HG03354 (cell line): ENCODE data around the gene LYPD6B.

ENCODE experiments used
- ATAC-seq: cut with Tn5 transposase; IDR thresholded peaks from one replicate; pipeline ENCODE4 v1.9.1; 2021; ENCODE audit warnings: mild to moderate bottlenecking; ENCODE audit not compliant: unreplicated experiment, poor library complexity, severe bottlenecking

The LYPD6B gene

GRCh38 chr2:149148194-149149006 lies 109.9 kb downstream of the LYPD6B start:
- ATAC-seq: no peak

- ATAC-seq: no peak
These were observed 110.5 kb downstream of the LYPD6B start for GRCh38 chr2:149149007-149149297.

- ATAC-seq: no peak
These were observed 114.0 kb downstream of the LYPD6B start for GRCh38 chr2:149152469-149152953.

GRCh38 chr2:149155196-149155969 lies 116.9 kb downstream of the LYPD6B start:
- no peak for ATAC-seq

GRCh38 chr2:149155988-149156387 lies 117.5 kb downstream of the LYPD6B start:
- ATAC-seq: no peak

GRCh38 chr2:149156971-149157740 lies 118.7 kb downstream of the LYPD6B start:
- ATAC-seq: no peak

GRCh38 chr2:149158957-149159356 lies 120.5 kb downstream of the LYPD6B start:
- no peak for ATAC-seq

GRCh38 chr2:149160195-149160594 lies 121.7 kb downstream of the LYPD6B start:
- ATAC-seq: no peak

- ATAC-seq: peak; percentile 89
These were observed 122.3 kb downstream of the LYPD6B start for GRCh38 chr2:149160701-149161217.

GRCh38 chr2:149161481-149162225 lies 123.2 kb downstream of the LYPD6B start:
- peak; percentile 12 for ATAC-seq

GRCh38 chr2:149164296-149164695 lies 125.8 kb downstream of the LYPD6B start:
- ATAC-seq: no peak

GRCh38 chr2:149164827-149165226 lies 126.3 kb downstream of the LYPD6B start:
- no peak for ATAC-seq

- peak; percentile 71 for ATAC-seq
These were observed 128.7 kb downstream of the LYPD6B start for GRCh38 chr2:149167001-149167780.

- ATAC-seq: no peak
These were observed 129.4 kb downstream of the LYPD6B start for GRCh38 chr2:149167941-149168340.

- ATAC-seq: no peak
These were observed 131.2 kb downstream of the LYPD6B start for GRCh38 chr2:149169656-149170055.

GRCh38 chr2:149170156-149170555 lies 131.7 kb downstream of the LYPD6B start:
- no peak for ATAC-seq

GRCh38 chr2:149170911-149171310 lies 132.4 kb downstream of the LYPD6B start:
- no peak for ATAC-seq

- no peak for ATAC-seq
These were observed 134.7 kb downstream of the LYPD6B start for GRCh38 chr2:149173220-149173619.

- no peak for ATAC-seq
These were observed 137.5 kb downstream of the LYPD6B start for GRCh38 chr2:149175956-149176355.
